Activated T-helper 2 cell treated with anti-CD3 and anti-CD28 coated beads, Interferon-gamma antibody, Interleukin-2, Interleukin-4, amounts not matched to agents 10 μg/mL and 5 μg/mL and 100 μg/mL, durations not matched to agents 14 hours and 24 hours and 36 hours (primary cell): ENCODE measurements around the gene ID3. TPM values are rescaled to one million over a fixed set of nuclear protein-coding genes. Genes with fewer than 3 reads are reported as not detected.

Experiments
- DNase-seq: peaks from one replicate; pipeline ENCODE4 v3.0.0; 2021; ENCODE audit warnings: low spot score
- H3K27ac Mint-ChIP-seq: one replicate; pipeline ENCODE4 v1.8.0; 2021; ENCODE audit warnings: mixed read lengths
- H3K27me3 Mint-ChIP-seq: one replicate; pipeline ENCODE4 v1.8.0; 2021; ENCODE audit warnings: low read depth, mixed read lengths
- H3K36me3 Mint-ChIP-seq: one replicate; pipeline ENCODE4 v1.8.0; 2021; ENCODE audit warnings: low read depth, mixed read lengths
- H3K4me1 Mint-ChIP-seq: one replicate; pipeline ENCODE4 v1.8.0; 2021; ENCODE audit warnings: low read depth, mixed read lengths
- H3K4me3 Mint-ChIP-seq: one replicate; pipeline ENCODE4 v1.8.0; 2021; ENCODE audit warnings: low read depth, mild to moderate bottlenecking, moderate library complexity, mixed read lengths
- H3K9me3 Mint-ChIP-seq: one replicate; pipeline ENCODE4 v1.8.0; 2021; ENCODE audit warnings: mixed read lengths
- intact Hi-C: fragments of 100-400 bp; cut with micrococcal nuclease; formaldehyde crosslinking; loops from one replicate; pipeline ENCODE4 v1.15.1; 2023
- total RNA-seq: library from RNA; stranded (reverse); gene quantifications from 2 replicates; pipeline ENCODE4 v1.2.3, GENCODE V29; 2022

The ID3 gene
- total RNA-seq, 1 donor from 2014 or later, result 24.7 TPM

DNA sequence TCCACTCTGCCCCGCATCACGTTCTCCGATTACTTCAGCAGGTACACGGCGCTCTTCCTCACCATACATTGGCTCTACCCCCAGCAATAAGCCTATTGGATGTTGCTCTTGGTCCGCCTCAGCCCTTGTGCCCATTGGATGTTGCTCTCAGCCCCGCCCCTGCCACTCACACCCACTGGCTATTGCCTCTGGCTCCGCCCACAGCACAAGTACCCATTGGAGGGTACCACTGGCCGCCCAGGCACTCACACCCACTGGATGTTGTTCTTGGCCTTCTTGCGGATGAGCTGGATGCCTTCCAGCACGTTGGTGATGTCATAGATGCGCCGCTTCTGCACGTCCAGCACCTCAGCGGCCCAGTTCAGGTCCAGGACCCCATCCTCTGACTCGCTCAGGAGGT, 37.7 kb downstream of the ID3 start:
- Mint-ChIP-seq H3K27me3 (no peaks in the 10 kb centered on the region), H3K4me1 (peaks cover 27% of the 10 kb centered on the region), H3K9me3 (no peaks in the 10 kb centered on the region), H3K4me3 (no peak overlapping the region), H3K36me3 (peaks cover 53% of the 10 kb centered on the region), H3K27ac (no peak overlapping the region)
- intact Hi-C loops, result no loop called here
- no peak for DNase-seq

DNA sequence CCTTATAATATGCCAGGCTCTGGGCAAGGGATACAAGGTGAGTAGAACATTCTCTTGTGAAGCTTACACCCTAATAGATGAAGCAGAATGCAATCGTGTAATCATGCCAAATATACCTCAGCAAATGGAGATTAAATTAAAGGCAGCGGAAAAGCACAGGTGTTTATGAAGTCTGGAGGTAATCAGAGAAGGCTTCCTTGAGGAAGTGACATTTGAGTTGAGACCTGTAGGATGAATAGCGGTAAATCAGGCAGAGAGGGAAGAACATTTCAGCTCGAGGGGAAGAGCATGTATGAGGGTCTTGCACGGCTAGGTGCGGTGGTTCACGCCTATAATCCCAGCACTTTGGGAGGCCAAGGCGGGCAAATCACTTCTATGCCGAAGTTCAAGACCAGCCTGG, 41.7 kb downstream of the ID3 start:
- Mint-ChIP-seq H3K27me3 (no peaks in the 10 kb centered on the region), H3K4me3 (no peak overlapping the region), H3K27ac (peak overlapping the region; percentile 9), H3K9me3 (no peaks in the 10 kb centered on the region), H3K4me1 (peaks cover 5% of the 10 kb centered on the region), H3K36me3 (peaks cover 66% of the 10 kb centered on the region)
- DNase-seq, result no peak
- intact Hi-C loops, result no loop called here

DNA sequence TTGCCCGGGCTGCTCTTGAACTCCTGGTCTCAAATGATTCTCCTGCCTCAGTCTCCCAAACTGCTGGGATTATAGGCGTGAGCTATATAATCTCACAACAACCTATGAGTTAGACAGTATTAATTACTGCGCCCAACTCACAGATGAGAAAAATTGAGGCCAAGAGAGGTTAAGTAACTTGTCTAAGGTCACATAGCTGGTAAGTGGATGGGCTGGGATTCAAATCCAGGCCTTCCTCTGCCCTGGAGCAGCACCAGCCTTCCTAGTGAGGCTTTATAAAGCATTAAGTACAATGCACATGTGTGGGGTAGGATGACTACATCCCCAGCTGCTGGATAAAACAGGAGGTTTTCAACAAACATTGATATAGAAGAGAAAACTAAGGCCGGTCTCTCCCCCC, 43.4 kb downstream of the ID3 start:
- DNase-seq, result no peak
- H3K36me3 Mint-ChIP-seq, result peaks cover 65% of the 10 kb centered on the region
- no peaks in the 10 kb centered on the region for H3K27me3 Mint-ChIP-seq
- intact Hi-C loops, result no loop called here
- H3K27ac Mint-ChIP-seq, result no peak overlapping the region
- H3K4me1 Mint-ChIP-seq, result no peaks in the 10 kb centered on the region
- H3K9me3 Mint-ChIP-seq, result no peaks in the 10 kb centered on the region
- no peak overlapping the region for H3K4me3 Mint-ChIP-seq

DNA sequence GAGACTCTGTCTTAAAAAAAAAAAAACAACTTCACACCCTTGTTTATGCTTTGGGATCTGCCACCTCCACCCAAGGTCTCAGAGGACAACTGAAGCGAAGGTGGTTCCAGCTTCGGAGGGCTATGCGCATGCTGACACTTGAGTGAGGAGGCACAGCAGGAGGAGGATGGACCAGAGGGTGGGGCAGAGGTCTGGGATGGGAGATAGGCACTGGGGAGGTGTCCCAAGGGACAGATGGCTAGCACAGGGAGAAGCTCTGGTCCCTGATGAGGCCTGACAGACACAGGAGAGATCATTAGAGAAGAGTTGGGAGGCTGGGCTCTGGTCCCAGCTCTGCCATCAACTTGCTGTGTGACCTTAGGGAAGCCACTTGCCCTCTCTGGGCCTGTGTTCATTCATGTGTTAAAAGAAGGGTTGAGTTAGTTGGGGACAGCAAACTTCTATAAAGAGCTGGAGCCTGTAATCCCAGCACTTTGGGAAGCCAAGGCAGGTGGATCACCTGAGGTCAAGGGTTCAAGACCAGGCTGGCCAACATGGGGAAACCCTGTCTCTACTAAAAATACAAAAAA, 45.1 kb downstream of the ID3 start:
- Mint-ChIP-seq H3K36me3 (peaks cover 72% of the 10 kb centered on the region), H3K27me3 (no peaks in the 10 kb centered on the region), H3K4me3 (no peak overlapping the region), H3K27ac (no peak overlapping the region), H3K4me1 (no peaks in the 10 kb centered on the region), H3K9me3 (no peaks in the 10 kb centered on the region)
- intact Hi-C loops, result no loop called here
- no peak for DNase-seq

DNA sequence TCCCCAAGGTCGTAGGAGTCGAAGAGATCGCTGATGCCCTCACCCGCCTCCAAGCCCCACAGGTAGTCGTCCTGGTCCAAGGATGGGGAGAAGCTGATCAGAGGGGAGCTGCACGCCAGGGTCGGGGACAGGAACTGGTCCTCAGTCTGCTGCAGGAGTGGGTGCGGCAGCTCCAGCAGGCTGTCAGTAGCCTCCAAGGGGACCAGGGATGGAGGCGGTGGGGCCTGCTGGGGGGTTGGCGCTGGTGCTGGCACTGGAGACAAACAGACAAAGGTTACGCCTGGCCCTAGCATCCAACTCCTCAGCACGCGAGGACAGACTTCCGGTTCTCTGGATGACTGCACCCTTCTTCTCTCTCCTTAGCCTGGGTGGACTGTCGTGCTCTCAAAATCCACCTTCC, 49.4 kb downstream of the ID3 start:
- Mint-ChIP-seq H3K4me1 (no peaks in the 10 kb centered on the region), H3K27ac (no peak overlapping the region), H3K4me3 (no peak overlapping the region), H3K9me3 (no peaks in the 10 kb centered on the region), H3K27me3 (no peaks in the 10 kb centered on the region), H3K36me3 (peaks cover 69% of the 10 kb centered on the region)
- DNase-seq, result no peak
- intact Hi-C loops, result no loop called here

Other genes starting within 250 kb of the ID3 start
- gene HNRNPR, start 215.2 kb downstream of the ID3 start, total RNA-seq, result 231 and 237 TPM in 2 replicates
- gene ZNF436, start 189.7 kb downstream of the ID3 start, total RNA-seq, result 4.9 and 6.1 TPM in 2 replicates
- 3.3 and 5.6 TPM in 2 replicates for gene TCEA3, start 134.8 kb downstream of the ID3 start, total RNA-seq
- 0.48 TPM in 1 of 2 replicates, not detected in the other for gene ASAP3, start 75.3 kb downstream of the ID3 start, total RNA-seq
- 17.2 and 18.6 TPM in 2 replicates for gene E2F2, start 28.3 kb downstream of the ID3 start, total RNA-seq
- gene RPL11, start 132.3 kb upstream of the ID3 start, total RNA-seq, result 1,169 and 1,221 TPM in 2 replicates
- 42.0 and 45.5 TPM in 2 replicates for gene ELOA, start 184.0 kb upstream of the ID3 start, total RNA-seq
- gene PITHD1, start 218.9 kb upstream of the ID3 start, total RNA-seq, result 71.4 and 72.7 TPM in 2 replicates
- 86.4 and 88.4 TPM in 2 replicates for gene LYPLA2, start 231.6 kb upstream of the ID3 start, total RNA-seq
- gene GALE, start 241.3 kb upstream of the ID3 start, total RNA-seq, result 57.8 and 62.1 TPM in 2 replicates